Lower leg skin (tissue), 3 donors: ENCODE results near the gene HIPK1.

Experiments used
- POLR2A ChIP-seq, 2 donors: fragments of 450-650 bp; IDR thresholded peaks; one replicate each; pipeline ENCODE4 v1.6.1; 2016 to 2017; ENCODE audit warnings: antibody characterized with exemption in 2 of 2, mild to moderate bottlenecking in 1 of 2, moderate library complexity in 1 of 2
- TF ChIP-seq, protein P1 (sequence below), 3 donors: fragments of 450-650 bp; IDR thresholded peaks; one replicate each; pipeline ENCODE4 v1.5.1; 2016; ENCODE audit warnings: antibody characterized with exemption in 3 of 3, mild to moderate bottlenecking in 3 of 3, moderate library complexity in 2 of 3

- TF ChIP-seq, protein P1, sequence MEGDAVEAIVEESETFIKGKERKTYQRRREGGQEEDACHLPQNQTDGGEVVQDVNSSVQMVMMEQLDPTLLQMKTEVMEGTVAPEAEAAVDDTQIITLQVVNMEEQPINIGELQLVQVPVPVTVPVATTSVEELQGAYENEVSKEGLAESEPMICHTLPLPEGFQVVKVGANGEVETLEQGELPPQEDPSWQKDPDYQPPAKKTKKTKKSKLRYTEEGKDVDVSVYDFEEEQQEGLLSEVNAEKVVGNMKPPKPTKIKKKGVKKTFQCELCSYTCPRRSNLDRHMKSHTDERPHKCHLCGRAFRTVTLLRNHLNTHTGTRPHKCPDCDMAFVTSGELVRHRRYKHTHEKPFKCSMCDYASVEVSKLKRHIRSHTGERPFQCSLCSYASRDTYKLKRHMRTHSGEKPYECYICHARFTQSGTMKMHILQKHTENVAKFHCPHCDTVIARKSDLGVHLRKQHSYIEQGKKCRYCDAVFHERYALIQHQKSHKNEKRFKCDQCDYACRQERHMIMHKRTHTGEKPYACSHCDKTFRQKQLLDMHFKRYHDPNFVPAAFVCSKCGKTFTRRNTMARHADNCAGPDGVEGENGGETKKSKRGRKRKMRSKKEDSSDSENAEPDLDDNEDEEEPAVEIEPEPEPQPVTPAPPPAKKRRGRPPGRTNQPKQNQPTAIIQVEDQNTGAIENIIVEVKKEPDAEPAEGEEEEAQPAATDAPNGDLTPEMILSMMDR (IDR thresholded peaks at IDR 0.05) = no peak
- no peak for TF ChIP-seq POLR2A (IDR thresholded peaks at IDR 0.05)
Observed at GRCh38 chr1:113916974-113917373, 12.2 kb upstream of the HIPK1 start.
